ENCODE results near the gene KLHDC3.

Gene KLHDC3

DNA sequence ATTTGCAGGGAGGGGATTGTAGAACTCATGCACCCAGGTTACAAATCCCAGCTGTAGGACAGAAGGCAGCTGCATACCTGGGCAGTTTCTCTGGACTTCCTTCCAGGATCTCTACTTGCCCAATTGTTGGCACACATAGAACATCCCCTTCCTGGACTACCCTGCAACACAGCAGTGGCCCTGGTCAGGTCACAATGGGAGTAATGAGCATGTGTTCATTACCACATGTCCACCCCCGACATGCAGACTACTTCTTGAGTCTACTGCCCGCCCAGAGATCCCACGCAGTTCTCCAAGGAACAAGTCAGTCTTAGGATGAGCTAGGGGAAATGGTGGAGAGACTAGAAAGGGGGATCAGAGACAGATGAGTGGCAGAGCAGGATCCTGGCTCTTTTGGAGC lies 40.1 kb upstream of the KLHDC3 start:
- no CpG with 5 or more reads among the region's 3 CpGs for WGBS (ENCODE audit: insufficient coverage, insufficient read length)
- no peak overlapping the region for H3K4me3 ChIP-seq (ENCODE audit: low read length)
- H3K27ac ChIP-seq (ENCODE audit: low read length): no peak overlapping the region
- no peak for DNase-seq (ENCODE audit: low read depth, low spot score)
- H3K36me3 ChIP-seq (ENCODE audit: control insufficient read depth, insufficient read depth, low read length): no peaks in the 10 kb centered on the region
- H3K4me1 ChIP-seq (ENCODE audit: control insufficient read depth, insufficient read depth, low read length): no peaks in the 10 kb centered on the region
- H3K27me3 ChIP-seq (ENCODE audit: control insufficient read depth, insufficient read depth, low read length): no peaks in the 10 kb centered on the region
- H3K9me3 ChIP-seq (ENCODE audit: control insufficient read depth, insufficient read depth, low read length): no peaks in the 10 kb centered on the region

DNA sequence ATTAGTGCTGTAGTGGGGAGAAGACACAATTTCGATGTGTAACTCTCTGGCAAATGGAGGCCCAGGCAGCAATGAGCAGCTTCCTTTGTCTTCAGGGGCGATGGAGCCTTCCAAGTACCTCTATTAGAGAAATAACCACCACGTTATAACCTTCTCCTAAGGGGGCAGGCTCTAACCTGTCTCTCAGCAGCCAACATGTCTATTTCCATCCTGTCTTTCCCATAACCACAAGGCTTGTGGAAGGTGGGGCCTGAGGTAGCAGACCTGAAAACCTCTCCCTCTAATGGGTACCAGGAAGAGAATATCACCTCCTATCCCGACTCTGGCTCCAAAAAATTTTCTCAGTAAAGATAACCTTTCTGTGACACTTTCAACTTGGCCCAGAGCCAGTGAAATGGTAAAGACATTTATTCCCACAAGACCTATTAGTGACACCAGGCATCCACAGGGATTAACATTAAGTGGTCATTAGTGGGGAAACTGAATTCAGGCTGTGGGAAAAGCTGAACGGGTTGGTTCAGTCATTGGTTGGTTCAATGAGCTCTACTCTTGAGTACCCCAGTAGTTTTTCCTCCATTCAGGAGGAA lies 39.0 kb upstream of the KLHDC3 start:
- no peak for DNase-seq (ENCODE audit: low read depth, low spot score)
- no peak overlapping the region for H3K4me3 ChIP-seq (ENCODE audit: low read length)
- H3K36me3 ChIP-seq (ENCODE audit: control insufficient read depth, insufficient read depth, low read length): no peaks in the 10 kb centered on the region
- no peak overlapping the region for H3K27ac ChIP-seq (ENCODE audit: low read length)
- H3K9me3 ChIP-seq (ENCODE audit: control insufficient read depth, insufficient read depth, low read length): no peaks in the 10 kb centered on the region
- H3K4me1 ChIP-seq (ENCODE audit: control insufficient read depth, insufficient read depth, low read length): no peaks in the 10 kb centered on the region
- H3K27me3 ChIP-seq (ENCODE audit: control insufficient read depth, insufficient read depth, low read length): no peaks in the 10 kb centered on the region
- WGBS (ENCODE audit: insufficient coverage, insufficient read length): no CpG with 5 or more reads among the region's 5 CpGs

DNA sequence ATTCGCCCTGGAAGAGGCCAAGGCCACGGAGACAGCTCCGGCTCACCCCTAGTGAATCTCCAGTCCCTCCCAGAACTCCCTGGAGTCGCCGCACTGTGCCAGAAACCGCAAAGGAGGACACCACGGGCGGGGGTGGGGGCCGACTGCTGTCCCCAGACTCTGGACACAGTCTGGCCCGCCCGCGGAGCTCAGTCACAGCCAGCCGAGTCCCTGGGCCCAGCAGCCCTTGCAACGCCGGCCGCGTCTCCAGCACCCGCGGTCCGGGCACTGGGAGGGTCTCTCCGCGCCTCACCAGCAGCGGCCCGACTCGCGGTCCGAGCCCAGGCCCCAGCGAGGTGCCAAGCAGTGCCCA lies 35.6 kb upstream of the KLHDC3 start:
- no peaks in the 10 kb centered on the region for H3K4me1 ChIP-seq (ENCODE audit: control insufficient read depth, insufficient read depth, low read length)
- no peaks in the 10 kb centered on the region for H3K9me3 ChIP-seq (ENCODE audit: control insufficient read depth, insufficient read depth, low read length)
- peak overlapping the region; percentile 95 for H3K4me3 ChIP-seq (ENCODE audit: low read length)
- no peak overlapping the region for H3K27ac ChIP-seq (ENCODE audit: low read length)
- no peaks in the 10 kb centered on the region for H3K36me3 ChIP-seq (ENCODE audit: control insufficient read depth, insufficient read depth, low read length)
- H3K27me3 ChIP-seq (ENCODE audit: control insufficient read depth, insufficient read depth, low read length): no peaks in the 10 kb centered on the region
- no CpG with 5 or more reads among the region's 28 CpGs for WGBS (ENCODE audit: insufficient coverage, insufficient read length)
- DNase-seq (ENCODE audit: low read depth, low spot score): no peak

DNA sequence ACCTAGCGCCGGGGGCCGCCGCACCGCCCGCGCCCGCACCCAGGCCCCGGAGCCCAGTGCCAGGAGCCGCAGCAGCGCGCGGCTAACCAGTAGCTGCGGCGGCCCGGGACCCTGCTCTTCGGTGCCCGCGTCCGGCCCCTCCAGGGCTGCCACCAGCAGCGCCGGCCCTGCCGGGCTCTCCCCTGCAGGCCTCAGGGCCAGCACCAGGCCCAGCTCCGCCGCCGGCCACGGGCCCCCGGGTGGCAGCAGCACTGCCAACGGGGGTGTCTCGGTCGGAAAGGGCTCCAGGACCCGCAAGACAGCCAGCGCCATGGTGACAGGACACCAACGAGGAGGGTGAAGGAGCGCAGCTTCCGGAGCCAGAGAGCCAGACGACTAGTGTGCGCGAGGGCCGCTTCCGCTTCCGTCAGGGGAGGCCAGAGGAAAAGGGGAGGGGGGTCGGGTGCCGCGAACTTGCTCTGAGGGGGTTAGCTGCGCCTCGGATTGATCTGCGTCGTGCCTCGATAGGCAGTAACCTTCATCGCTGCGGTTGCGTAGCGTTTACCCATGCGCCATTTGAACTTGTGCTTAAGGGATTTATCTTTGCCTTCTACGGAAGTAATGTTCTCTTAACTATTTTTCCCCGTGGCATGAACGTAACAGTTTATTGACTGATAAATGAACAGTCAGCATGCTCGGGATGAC lies 35.1 kb upstream of the KLHDC3 start, which contains the start of gene PEX6:
TSS of gene PEX6 (minus strand) at position 343 of the 684 bp plus-strand sequence. CDS start at position 312, 31 bp downstream.
- DNase-seq (ENCODE audit: low read depth, low spot score): peak; percentile 88
- H3K36me3 ChIP-seq (ENCODE audit: control insufficient read depth, insufficient read depth, low read length): no peaks in the 10 kb centered on the region
- H3K4me3 ChIP-seq (ENCODE audit: low read length): peak within 1 kb of the TSS; percentile 95
- H3K4me1 ChIP-seq (ENCODE audit: control insufficient read depth, insufficient read depth, low read length): no peaks in the 10 kb centered on the region
- no peak within 1 kb of the TSS for H3K27ac ChIP-seq (ENCODE audit: low read length)
- H3K9me3 ChIP-seq (ENCODE audit: control insufficient read depth, insufficient read depth, low read length): no peaks in the 10 kb centered on the region
- H3K27me3 ChIP-seq (ENCODE audit: control insufficient read depth, insufficient read depth, low read length): no peaks in the 10 kb centered on the region
- no CpG with 5 or more reads among the region's 59 CpGs for WGBS (ENCODE audit: insufficient coverage, insufficient read length)

DNA sequence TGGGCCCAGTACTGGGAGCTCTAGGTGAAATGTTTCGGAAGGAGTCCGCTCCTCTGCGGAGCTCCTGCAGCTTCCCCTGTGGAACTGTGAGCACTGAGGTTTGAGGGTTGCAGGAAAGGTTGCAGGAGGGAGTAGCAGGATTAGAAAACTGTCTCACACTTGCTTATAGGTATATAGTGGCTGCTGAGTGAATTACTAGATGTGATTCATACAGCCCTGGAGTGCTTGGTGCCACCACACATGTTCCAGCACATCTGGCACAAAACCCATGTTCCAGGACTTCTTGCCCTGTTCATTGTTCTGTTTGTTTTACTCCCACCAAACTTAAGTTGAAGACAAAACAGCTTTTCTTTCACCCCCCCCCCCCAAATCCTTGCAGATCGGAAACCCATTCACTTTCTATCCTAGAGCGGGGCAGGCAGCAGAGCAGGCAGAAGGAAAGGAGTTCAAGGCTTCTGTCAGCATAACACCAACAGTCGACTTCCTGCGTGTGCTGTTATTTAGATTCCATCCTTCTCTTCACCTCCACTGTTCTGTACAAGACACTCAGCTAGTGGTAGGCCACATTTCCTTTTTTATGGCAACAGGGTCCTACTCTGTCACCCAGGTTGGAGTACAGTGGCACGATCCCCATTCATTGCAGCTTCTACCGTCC lies 34.4 kb upstream of the KLHDC3 start:
- Histone ChIP-seq H3K36me3 (ENCODE audit: control insufficient read depth, insufficient read depth, low read length) (no peaks in the 10 kb centered on the region), H3K27me3 (ENCODE audit: control insufficient read depth, insufficient read depth, low read length) (no peaks in the 10 kb centered on the region), H3K4me1 (ENCODE audit: control insufficient read depth, insufficient read depth, low read length) (no peaks in the 10 kb centered on the region), H3K27ac (ENCODE audit: low read length) (no peak overlapping the region), H3K4me3 (ENCODE audit: low read length) (peak overlapping the region; percentile 95; the same call in 1 of the 2 replicates), H3K9me3 (ENCODE audit: control insufficient read depth, insufficient read depth, low read length) (no peaks in the 10 kb centered on the region)
- no peak for DNase-seq (ENCODE audit: low read depth, low spot score)
- no CpG with 5 or more reads among the region's 9 CpGs for WGBS (ENCODE audit: insufficient coverage, insufficient read length)

DNA sequence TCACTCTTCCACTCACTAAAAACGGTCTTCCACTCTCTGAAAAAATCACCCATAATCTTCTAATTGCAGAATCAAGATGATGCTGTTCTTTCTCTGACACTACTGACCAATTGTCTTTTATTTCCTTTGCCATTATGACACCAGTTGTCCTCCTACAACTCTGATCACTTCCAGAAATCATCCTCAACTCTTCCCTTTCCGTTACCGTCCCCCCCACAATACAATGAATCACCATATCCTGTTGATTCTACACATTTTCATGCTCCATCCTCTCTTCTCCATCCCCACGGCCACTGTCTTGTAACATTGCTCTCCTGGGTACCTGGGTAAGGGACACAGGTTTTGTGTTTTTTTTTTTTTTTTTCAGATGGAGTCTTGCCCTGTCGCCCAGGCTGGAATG lies 32.2 kb upstream of the KLHDC3 start:
- H3K36me3 ChIP-seq (ENCODE audit: control insufficient read depth, insufficient read depth, low read length): no peaks in the 10 kb centered on the region; the same call in 1 of the 2 replicates
- peaks cover 2% of the 10 kb centered on the region; the same call in 1 of the 2 replicates for H3K4me1 ChIP-seq (ENCODE audit: control insufficient read depth, insufficient read depth, low read length)
- 100% methylated on average over 2 of the region's 5 CpGs for WGBS (ENCODE audit: insufficient coverage, insufficient read length)

DNA sequence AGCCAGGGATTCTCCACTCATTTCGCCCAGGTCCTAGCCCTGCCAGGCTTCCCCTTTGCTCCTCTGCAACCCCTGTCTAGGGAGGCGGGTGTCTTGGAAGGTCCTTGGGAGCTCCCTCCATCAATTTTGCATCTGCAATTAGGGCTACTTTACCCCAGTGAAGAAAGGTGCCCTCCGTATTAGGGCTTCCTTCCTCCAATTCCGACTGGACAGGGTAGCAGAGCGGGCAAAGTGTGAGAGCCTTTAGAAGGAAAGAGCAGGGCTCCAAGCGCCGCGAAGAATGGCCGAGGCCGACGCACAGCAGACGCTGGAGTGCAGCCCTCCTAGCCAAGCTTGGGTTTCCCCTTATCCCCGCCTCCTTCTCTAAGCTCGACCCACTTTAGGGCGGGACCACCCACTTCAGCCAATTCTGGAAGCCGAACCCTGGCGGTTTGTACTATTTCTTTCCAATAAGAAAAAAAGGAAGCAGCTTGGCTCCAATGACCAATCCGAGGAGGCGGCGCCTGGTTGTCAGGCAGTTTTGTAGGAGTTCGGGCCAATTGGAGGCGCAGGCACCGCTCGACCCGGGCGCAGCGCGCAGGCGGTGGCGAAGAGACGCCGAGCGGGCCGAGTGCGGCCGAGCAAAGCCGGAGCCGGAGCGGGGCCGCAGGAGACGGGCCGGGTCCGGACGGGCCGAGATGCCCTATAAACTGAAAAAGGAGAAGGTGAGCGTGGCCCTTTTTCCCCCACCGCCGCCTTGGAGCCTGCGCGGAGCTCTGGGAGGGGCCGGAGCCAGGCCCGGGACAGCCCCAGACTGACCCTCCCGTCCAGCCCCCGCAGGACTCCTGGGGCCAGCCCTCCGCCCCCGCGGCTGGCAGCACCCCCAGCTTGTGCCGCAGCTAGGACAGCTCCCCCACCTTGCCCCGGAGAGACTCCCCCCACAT lies 29.8 kb upstream of the KLHDC3 start, which contains the start of gene PPP2R5D:
TSS of gene PPP2R5D (plus strand) at position 570 of the 923 bp plus-strand sequence. CDS start at position 678, 108 bp downstream.
- no CpG with 5 or more reads among the region's 59 CpGs for WGBS (ENCODE audit: insufficient coverage, insufficient read length)
- peaks cover 3% of the 10 kb centered on the region; the same call in 1 of the 2 replicates for H3K36me3 ChIP-seq (ENCODE audit: control insufficient read depth, insufficient read depth, low read length)
- DNase-seq (ENCODE audit: low read depth, low spot score): peak; percentile 97
- no peak within 1 kb of the TSS for H3K27ac ChIP-seq (ENCODE audit: low read length)
- H3K4me3 ChIP-seq (ENCODE audit: low read length): peak within 1 kb of the TSS; percentile 88
- H3K27me3 ChIP-seq (ENCODE audit: control insufficient read depth, insufficient read depth, low read length): no peaks in the 10 kb centered on the region
- peaks cover 2% of the 10 kb centered on the region; the same call in 1 of the 2 replicates for H3K4me1 ChIP-seq (ENCODE audit: control insufficient read depth, insufficient read depth, low read length)
- no peaks in the 10 kb centered on the region for H3K9me3 ChIP-seq (ENCODE audit: control insufficient read depth, insufficient read depth, low read length)

More for the DNA sequence above, 32.2 kb upstream of the KLHDC3 start:
- H3K27me3 ChIP-seq (ENCODE audit: control insufficient read depth, insufficient read depth, low read length): no peaks in the 10 kb centered on the region
- H3K27ac ChIP-seq (ENCODE audit: low read length): no peak overlapping the region
- no peak for DNase-seq (ENCODE audit: low read depth, low spot score)
- H3K4me3 ChIP-seq (ENCODE audit: low read length): no peak overlapping the region
- H3K9me3 ChIP-seq (ENCODE audit: control insufficient read depth, insufficient read depth, low read length): no peaks in the 10 kb centered on the region

DNA sequence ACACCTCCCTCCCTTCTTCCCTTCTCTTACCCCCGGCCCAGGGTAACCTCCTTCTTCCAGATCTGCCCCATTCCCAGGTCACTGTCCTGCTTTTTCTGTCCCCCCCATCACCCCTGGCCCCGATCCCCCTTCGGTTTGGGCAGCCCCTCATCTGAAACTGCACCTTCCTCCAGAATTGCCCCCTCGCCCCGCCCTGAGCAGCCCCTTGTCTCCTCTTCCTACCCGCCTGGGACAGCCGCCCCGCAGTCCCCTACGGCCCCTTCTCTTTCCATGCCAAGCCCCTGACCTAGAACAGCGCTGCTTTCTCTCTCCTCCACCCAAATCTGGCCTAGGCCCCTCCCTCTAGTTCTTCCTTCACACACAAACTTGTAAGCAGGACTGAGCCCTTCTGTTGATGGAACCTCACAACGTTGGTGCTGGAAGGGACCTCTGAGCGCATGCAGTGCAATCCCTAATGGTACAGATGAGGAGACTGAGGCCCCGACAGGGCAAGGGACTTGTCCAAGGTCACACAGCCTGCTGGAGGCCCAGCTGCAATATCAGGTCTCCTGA lies 29.0 kb upstream of the KLHDC3 start:
- H3K36me3 ChIP-seq (ENCODE audit: control insufficient read depth, insufficient read depth, low read length): peaks cover 6% of the 10 kb centered on the region
- no peak for DNase-seq (ENCODE audit: low read depth, low spot score)
- no peaks in the 10 kb centered on the region for H3K9me3 ChIP-seq (ENCODE audit: control insufficient read depth, insufficient read depth, low read length)
- peak overlapping the region; percentile 88 for H3K4me3 ChIP-seq (ENCODE audit: low read length)
- H3K27me3 ChIP-seq (ENCODE audit: control insufficient read depth, insufficient read depth, low read length): no peaks in the 10 kb centered on the region
- peaks cover 2% of the 10 kb centered on the region; the same call in 1 of the 2 replicates for H3K4me1 ChIP-seq (ENCODE audit: control insufficient read depth, insufficient read depth, low read length)
- no peak overlapping the region for H3K27ac ChIP-seq (ENCODE audit: low read length)
- no CpG with 5 or more reads among the region's 13 CpGs for WGBS (ENCODE audit: insufficient coverage, insufficient read length)

DNA sequence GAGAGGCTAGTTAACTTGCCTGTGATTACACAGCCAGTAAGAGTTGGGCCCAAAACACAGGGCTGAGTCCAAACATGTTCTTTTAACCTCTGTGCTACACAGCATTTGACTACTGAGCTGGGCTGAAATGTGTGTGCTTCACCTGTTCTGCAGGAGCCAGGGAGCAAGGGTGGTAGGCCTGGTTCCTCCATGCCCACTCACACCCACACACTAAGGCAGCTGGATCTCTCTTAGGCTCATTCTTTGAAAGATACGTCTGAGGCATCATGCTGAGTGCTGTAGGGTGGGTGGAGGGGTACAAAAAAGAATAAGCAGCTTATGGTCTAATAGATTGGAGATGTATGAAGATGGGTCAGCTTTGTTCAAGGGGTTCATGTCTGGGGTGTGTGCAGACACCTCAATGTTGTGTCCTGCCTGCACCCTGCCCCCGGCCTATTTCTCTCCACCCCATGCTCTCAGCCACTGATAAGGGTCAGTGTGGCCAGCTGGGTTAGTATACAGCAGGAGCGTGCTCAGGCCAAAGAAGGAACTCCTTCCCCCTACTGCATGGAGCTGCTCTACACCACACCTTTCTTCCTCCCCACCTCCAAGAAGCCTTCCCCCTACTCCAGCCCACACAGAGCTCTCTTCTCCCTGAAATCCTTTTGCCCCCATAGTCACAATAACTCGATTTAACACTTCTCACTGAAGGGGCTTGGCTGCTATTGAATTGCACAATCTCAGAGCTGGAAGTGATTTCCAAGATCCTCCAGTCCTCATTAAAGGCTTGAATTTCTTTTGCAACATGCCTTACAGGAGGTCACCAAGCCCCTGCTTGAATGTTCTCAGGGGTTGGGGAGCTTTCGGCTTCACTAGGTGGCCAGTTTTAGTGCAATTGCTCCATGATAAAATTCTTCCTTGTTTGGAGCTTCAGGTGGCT lies 26.3 kb upstream of the KLHDC3 start:
- no CpG with 5 or more reads among the region's 5 CpGs for WGBS (ENCODE audit: insufficient coverage, insufficient read length)
- Histone ChIP-seq H3K27me3 (ENCODE audit: control insufficient read depth, insufficient read depth, low read length) (no peaks in the 10 kb centered on the region), H3K4me1 (ENCODE audit: control insufficient read depth, insufficient read depth, low read length) (peaks cover 2% of the 10 kb centered on the region; the same call in 1 of the 2 replicates), H3K36me3 (ENCODE audit: control insufficient read depth, insufficient read depth, low read length) (peaks cover 6% of the 10 kb centered on the region), H3K27ac (ENCODE audit: low read length) (no peak overlapping the region), H3K9me3 (ENCODE audit: control insufficient read depth, insufficient read depth, low read length) (no peaks in the 10 kb centered on the region), H3K4me3 (ENCODE audit: low read length) (no peak overlapping the region)
- no peak for DNase-seq (ENCODE audit: low read depth, low spot score)

Data from iPS DF 6.9 (cell line).